Keratinocyte (primary cell): Measurements from ENCODE around the gene INVS.

ENCODE experiments used
- EZH2 ChIP-seq: IDR thresholded peaks from one replicate; pipeline ENCODE4 v1.6.1; 2012; ENCODE audit warnings: inconsistent platforms, mild to moderate bottlenecking, low read length, moderate library complexity
- TF ChIP-seq, protein P1 (sequence below), 3 experiments: IDR thresholded peaks in 1 of 3; conservative IDR thresholded peaks in 1 of 3; optimal IDR thresholded peaks in 1 of 3; 2 replicates in 2 of 3; 3 replicates in 1 of 3; pipeline versions ENCODE3 to v1.5.1; 2011; ENCODE audit warnings: low read length in 3 of 3, mild to moderate bottlenecking in 3 of 3, moderate library complexity in 2 of 3, control low read depth in 1 of 3, inconsistent platforms in 1 of 3; ENCODE audit not compliant: insufficient read depth in 2 of 3; ENCODE audit errors: extremely low read depth in 1 of 3

DNA sequence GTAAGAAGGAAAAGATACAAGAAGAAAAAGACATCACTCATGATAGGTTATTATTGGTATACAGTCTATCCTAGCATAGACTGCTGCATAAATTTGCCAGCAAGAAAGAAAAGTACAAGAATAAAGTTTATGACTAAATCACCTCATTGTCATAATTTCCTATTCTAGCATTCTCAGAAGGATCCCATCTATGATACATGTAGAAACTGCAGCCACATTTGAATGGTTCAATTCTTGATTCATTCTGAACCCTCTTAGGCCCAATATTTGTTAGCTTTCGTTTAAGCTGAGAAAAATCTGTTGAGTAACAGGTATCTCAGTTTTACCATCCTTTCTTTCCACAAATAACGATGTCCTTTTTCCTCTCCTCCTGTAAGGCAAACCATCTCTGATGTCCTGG is 21.2 kb downstream of the INVS start:
- TF ChIP-seq EZH2 = no peak
- TF ChIP-seq, protein P1, sequence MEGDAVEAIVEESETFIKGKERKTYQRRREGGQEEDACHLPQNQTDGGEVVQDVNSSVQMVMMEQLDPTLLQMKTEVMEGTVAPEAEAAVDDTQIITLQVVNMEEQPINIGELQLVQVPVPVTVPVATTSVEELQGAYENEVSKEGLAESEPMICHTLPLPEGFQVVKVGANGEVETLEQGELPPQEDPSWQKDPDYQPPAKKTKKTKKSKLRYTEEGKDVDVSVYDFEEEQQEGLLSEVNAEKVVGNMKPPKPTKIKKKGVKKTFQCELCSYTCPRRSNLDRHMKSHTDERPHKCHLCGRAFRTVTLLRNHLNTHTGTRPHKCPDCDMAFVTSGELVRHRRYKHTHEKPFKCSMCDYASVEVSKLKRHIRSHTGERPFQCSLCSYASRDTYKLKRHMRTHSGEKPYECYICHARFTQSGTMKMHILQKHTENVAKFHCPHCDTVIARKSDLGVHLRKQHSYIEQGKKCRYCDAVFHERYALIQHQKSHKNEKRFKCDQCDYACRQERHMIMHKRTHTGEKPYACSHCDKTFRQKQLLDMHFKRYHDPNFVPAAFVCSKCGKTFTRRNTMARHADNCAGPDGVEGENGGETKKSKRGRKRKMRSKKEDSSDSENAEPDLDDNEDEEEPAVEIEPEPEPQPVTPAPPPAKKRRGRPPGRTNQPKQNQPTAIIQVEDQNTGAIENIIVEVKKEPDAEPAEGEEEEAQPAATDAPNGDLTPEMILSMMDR (optimal IDR thresholded peaks at IDR 0.05 in 1 of 3, IDR thresholded peaks at IDR 0.05 in 1 of 3, conservative IDR thresholded peaks at IDR 0.05 in 1 of 3; ENCODE audit: extremely low read depth in 1 of 3, insufficient read depth in 2 of 3, low read length in 3 of 3) = no peak
